ENCODE measurements around the gene KAZN. TPM values are rescaled to one million over a fixed set of nuclear protein-coding genes. Genes with fewer than 3 reads are reported as not detected.

The KAZN gene
- total and polyA plus RNA-seq, 2 of the 8 experiments (the other 6 are each of a cell fraction or from before 2014, with no cell fraction given): 3.7 to 11.8 TPM

- no peak for TF ChIP-seq TEAD4 (IDR thresholded peaks at IDR 0.05; ENCODE audit: low read depth, low read length)
- no peak for TF ChIP-seq PHF8 (conservative IDR thresholded peaks at IDR 0.05; ENCODE audit: low read depth, low read length)
These were observed 413.2 kb downstream of the KAZN start (continued) for GRCh38 chr1:15011661-15012060.
